Measurements from ENCODE around the gene MAGI3.

The MAGI3 gene

GRCh38 chr1:113373644-113374043 is 16.7 kb upstream of the MAGI3 start:
- Histone ChIP-seq H3K9me3 (ENCODE audit: control extremely low read depth in 1 of 5, control insufficient read depth in 4 of 5, insufficient read depth in 2 of 5, low read depth in 1 of 5, low read length in 4 of 5) (no peaks in the 10 kb centered on the region), H3K36me3 (ENCODE audit: control insufficient read depth in 4 of 4, insufficient read depth in 4 of 4, low read length in 3 of 4) (no peaks in the 10 kb centered on the region), H3K27ac (ENCODE audit: insufficient read depth in 1 of 2, low read depth in 1 of 2, low read length in 2 of 2, poor library complexity in 1 of 2, severe bottlenecking in 2 of 2) (no peak overlapping the region), H3K27me3 (replicated peaks in 2 of 5; ENCODE audit: control insufficient read depth in 4 of 5, insufficient read depth in 5 of 5, low read length in 4 of 5) (no peaks in the 10 kb centered on the region), H3K4me3 (ENCODE audit: control insufficient read depth in 1 of 7, extremely low read depth in 1 of 7, insufficient read depth in 4 of 7, low read depth in 2 of 7, low read length in 6 of 7) (no peak overlapping the region), H3K4me1 (ENCODE audit: control extremely low read depth in 1 of 4, control insufficient read depth in 4 of 4, insufficient read depth in 4 of 4, low read length in 3 of 4) (no peaks in the 10 kb centered on the region)
- CTCF ChIA-PET, result no interaction called here
- no peak for DNase-seq
- POLR2A ChIA-PET, result no interaction called here

- H3K36me3 ChIP-seq (ENCODE audit: control insufficient read depth in 4 of 4, insufficient read depth in 4 of 4, low read length in 3 of 4), result no peaks in the 10 kb centered on the region
- no peak for DNase-seq
- ChIA-PET POLR2A (no interaction called here), CTCF (no interaction called here)
- WGBS (ENCODE audit: insufficient coverage), result 91% methylated on average over 3 of the region's 5 CpGs
- no peak overlapping the region for H3K4me3 ChIP-seq (ENCODE audit: control insufficient read depth in 1 of 7, extremely low read depth in 1 of 7, insufficient read depth in 4 of 7, low read depth in 2 of 7, low read length in 6 of 7)
- no peaks in the 10 kb centered on the region for H3K4me1 ChIP-seq (ENCODE audit: control extremely low read depth in 1 of 4, control insufficient read depth in 4 of 4, insufficient read depth in 4 of 4, low read length in 3 of 4)
- H3K27me3 ChIP-seq (replicated peaks in 2 of 5; ENCODE audit: control insufficient read depth in 4 of 5, insufficient read depth in 5 of 5, low read length in 4 of 5), result no peaks in the 10 kb centered on the region
- H3K27ac ChIP-seq (ENCODE audit: insufficient read depth in 1 of 2, low read depth in 1 of 2, low read length in 2 of 2, poor library complexity in 1 of 2, severe bottlenecking in 2 of 2), result no peak overlapping the region
- no peaks in the 10 kb centered on the region for H3K9me3 ChIP-seq (ENCODE audit: control extremely low read depth in 1 of 5, control insufficient read depth in 4 of 5, insufficient read depth in 2 of 5, low read depth in 1 of 5, low read length in 4 of 5)
Measured at GRCh38 chr1:113375878-113376277, 14.4 kb upstream of the MAGI3 start.

GRCh38 chr1:113380075-113380474 is 10.2 kb upstream of the MAGI3 start:
- Histone ChIP-seq H3K27me3 (replicated peaks in 2 of 5; ENCODE audit: control insufficient read depth in 4 of 5, insufficient read depth in 5 of 5, low read length in 4 of 5) (no peaks in the 10 kb centered on the region), H3K4me3 (ENCODE audit: control insufficient read depth in 1 of 7, extremely low read depth in 1 of 7, insufficient read depth in 4 of 7, low read depth in 2 of 7, low read length in 6 of 7) (no peak overlapping the region), H3K27ac (ENCODE audit: insufficient read depth in 1 of 2, low read depth in 1 of 2, low read length in 2 of 2, poor library complexity in 1 of 2, severe bottlenecking in 2 of 2) (no peak overlapping the region), H3K4me1 (ENCODE audit: control extremely low read depth in 1 of 4, control insufficient read depth in 4 of 4, insufficient read depth in 4 of 4, low read length in 3 of 4) (no peaks in the 10 kb centered on the region), H3K9me3 (ENCODE audit: control extremely low read depth in 1 of 5, control insufficient read depth in 4 of 5, insufficient read depth in 2 of 5, low read depth in 1 of 5, low read length in 4 of 5) (no peaks in the 10 kb centered on the region), H3K36me3 (ENCODE audit: control insufficient read depth in 4 of 4, insufficient read depth in 4 of 4, low read length in 3 of 4) (no peaks in the 10 kb centered on the region)
- POLR2A ChIA-PET, result no interaction called here
- DNase-seq, result no peak
- CTCF ChIA-PET, result interaction anchor here (1.2 kb wide), 1 partner anchor 9 kb away, joined by 3 read pairs; no protein-coding TSS in a partner anchor
- WGBS (ENCODE audit: insufficient coverage), result no CpG with 5 or more reads among the region's 3 CpGs

GRCh38 chr1:113388017-113388620 is 2.2 kb upstream of the MAGI3 start:
- CTCF ChIA-PET, result interaction anchor here (0.7 to 1.4 kb wide), 4 partner anchors 8 to 249 kb away, joined by 3 to 4 read pairs (median 3); no protein-coding TSS in a partner anchor
- DNase-seq, result no peak
- Histone ChIP-seq H3K4me1 (ENCODE audit: control extremely low read depth in 1 of 4, control insufficient read depth in 4 of 4, insufficient read depth in 4 of 4, low read length in 3 of 4) (peaks cover 8 to 28% (median 26%) of the 10 kb centered on the region in 4 experiments), H3K27ac (ENCODE audit: insufficient read depth in 1 of 2, low read depth in 1 of 2, low read length in 2 of 2, poor library complexity in 1 of 2, severe bottlenecking in 2 of 2) (no peak overlapping the region), H3K9me3 (ENCODE audit: control extremely low read depth in 1 of 5, control insufficient read depth in 4 of 5, insufficient read depth in 2 of 5, low read depth in 1 of 5, low read length in 4 of 5) (peaks cover 0 to 3% (median 0%) of the 10 kb centered on the region in 5 experiments), H3K36me3 (ENCODE audit: control insufficient read depth in 4 of 4, insufficient read depth in 4 of 4, low read length in 3 of 4) (no peaks in the 10 kb centered on the region), H3K4me3 (ENCODE audit: control insufficient read depth in 1 of 7, extremely low read depth in 1 of 7, insufficient read depth in 4 of 7, low read depth in 2 of 7, low read length in 6 of 7) (no peak overlapping the region), H3K27me3 (replicated peaks in 2 of 5; ENCODE audit: control insufficient read depth in 4 of 5, insufficient read depth in 5 of 5, low read length in 4 of 5) (peaks cover 0 to 22% (median 8%) of the 10 kb centered on the region in 5 experiments)
- POLR2A ChIA-PET, result no interaction called here
- 100% methylated on average over 1 of the region's 1 CpG for WGBS (ENCODE audit: insufficient coverage)

- POLR2A ChIA-PET, result no interaction called here
- H3K27me3 ChIP-seq (replicated peaks in 2 of 5; ENCODE audit: control insufficient read depth in 4 of 5, insufficient read depth in 5 of 5, low read length in 4 of 5), result peaks cover 0 to 28% (median 11%) of the 10 kb centered on the region in 5 experiments
- 30% methylated on average over 5 of the region's 8 CpGs for WGBS (ENCODE audit: insufficient coverage)
Measured at GRCh38 chr1:113388621-113389358, 1.5 kb upstream of the MAGI3 start.

GRCh38 chr1:113389359-113389952 is 859 bp upstream of the MAGI3 start:
- ChIA-PET POLR2A (no interaction called here), CTCF (interaction anchor here (1.2 to 1.4 kb wide), 2 partner anchors 9 to 42 kb away, joined by 3 read pairs; no protein-coding TSS in a partner anchor)
- Histone ChIP-seq H3K9me3 (ENCODE audit: control extremely low read depth in 1 of 5, control insufficient read depth in 4 of 5, insufficient read depth in 2 of 5, low read depth in 1 of 5, low read length in 4 of 5) (peaks cover 0 to 3% (median 0%) of the 10 kb centered on the region in 5 experiments), H3K4me1 (ENCODE audit: control extremely low read depth in 1 of 4, control insufficient read depth in 4 of 4, insufficient read depth in 4 of 4, low read length in 3 of 4) (peaks cover 8 to 28% (median 26%) of the 10 kb centered on the region in 4 experiments), H3K27ac (ENCODE audit: insufficient read depth in 1 of 2, low read depth in 1 of 2, low read length in 2 of 2, poor library complexity in 1 of 2, severe bottlenecking in 2 of 2) (peak overlapping the region in 1 of 2 experiments; percentile 68), H3K4me3 (ENCODE audit: control insufficient read depth in 1 of 7, extremely low read depth in 1 of 7, insufficient read depth in 4 of 7, low read depth in 2 of 7, low read length in 6 of 7) (peak overlapping the region; percentile 64 to 90 (median 82)), H3K27me3 (replicated peaks in 2 of 5; ENCODE audit: control insufficient read depth in 4 of 5, insufficient read depth in 5 of 5, low read length in 4 of 5) (peaks cover 0 to 34% (median 15%) of the 10 kb centered on the region in 5 experiments), H3K36me3 (ENCODE audit: control insufficient read depth in 4 of 4, insufficient read depth in 4 of 4, low read length in 3 of 4) (no peaks in the 10 kb centered on the region)
- 10% methylated on average over 13 of the region's 13 CpGs for WGBS (ENCODE audit: insufficient coverage)
- DNase-seq, result peak in 2 of 3 donors; percentile 27 to 41

More at GRCh38 chr1:113388621-113389358, 1.5 kb upstream of the MAGI3 start:
- peaks cover 0 to 3% (median 0%) of the 10 kb centered on the region in 5 experiments for H3K9me3 ChIP-seq (ENCODE audit: control extremely low read depth in 1 of 5, control insufficient read depth in 4 of 5, insufficient read depth in 2 of 5, low read depth in 1 of 5, low read length in 4 of 5)
- H3K36me3 ChIP-seq (ENCODE audit: control insufficient read depth in 4 of 4, insufficient read depth in 4 of 4, low read length in 3 of 4), result no peaks in the 10 kb centered on the region
- H3K4me1 ChIP-seq (ENCODE audit: control extremely low read depth in 1 of 4, control insufficient read depth in 4 of 4, insufficient read depth in 4 of 4, low read length in 3 of 4), result peaks cover 8 to 28% (median 26%) of the 10 kb centered on the region in 4 experiments
- H3K4me3 ChIP-seq (ENCODE audit: control insufficient read depth in 1 of 7, extremely low read depth in 1 of 7, insufficient read depth in 4 of 7, low read depth in 2 of 7, low read length in 6 of 7), result peak overlapping the region in 5 of 7 experiments; percentile 79 to 90 (median 84)
- no peak overlapping the region for H3K27ac ChIP-seq (ENCODE audit: insufficient read depth in 1 of 2, low read depth in 1 of 2, low read length in 2 of 2, poor library complexity in 1 of 2, severe bottlenecking in 2 of 2)
- CTCF ChIA-PET, result interaction anchor here (1.0 to 1.4 kb wide), 4 partner anchors 9 to 249 kb away, joined by 3 to 4 read pairs (median 3); no protein-coding TSS in a partner anchor
- peak; percentile 59 to 86 (median 76) for DNase-seq

All from common myeloid progenitor, CD34-positive (primary cell).